ENCODE results near the gene CTBS. TPM values are rescaled to one million over a fixed set of nuclear protein-coding genes. Genes with fewer than 3 reads are reported as not detected.

CTBS gene
- total RNA-seq, 2 experiments from 2014 or later = 13.5 to 18.3 TPM

DNA sequence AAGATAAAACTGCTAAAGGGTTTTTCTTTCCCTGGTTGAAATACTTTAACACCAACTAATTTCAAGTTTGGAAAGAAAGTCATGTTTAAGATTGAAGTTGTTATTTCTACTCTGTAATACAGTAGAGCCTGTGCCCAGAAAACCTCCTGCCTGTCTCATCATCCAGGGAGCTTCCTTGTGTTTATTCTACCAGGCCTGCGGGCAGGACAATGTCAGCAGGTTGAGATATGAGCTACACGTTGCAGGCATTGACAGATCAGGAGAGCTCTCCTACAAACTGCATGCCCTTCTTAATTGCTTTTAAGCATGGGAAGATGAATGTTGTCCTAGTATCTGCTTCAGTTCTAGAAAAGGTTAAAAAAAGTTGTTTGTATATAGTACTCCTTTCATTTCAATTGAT, 43.1 kb upstream of the CTBS start:
- peaks cover 15% of the 10 kb centered on the region for H3K9me3 Mint-ChIP-seq
- TF ChIP-seq, protein P1, sequence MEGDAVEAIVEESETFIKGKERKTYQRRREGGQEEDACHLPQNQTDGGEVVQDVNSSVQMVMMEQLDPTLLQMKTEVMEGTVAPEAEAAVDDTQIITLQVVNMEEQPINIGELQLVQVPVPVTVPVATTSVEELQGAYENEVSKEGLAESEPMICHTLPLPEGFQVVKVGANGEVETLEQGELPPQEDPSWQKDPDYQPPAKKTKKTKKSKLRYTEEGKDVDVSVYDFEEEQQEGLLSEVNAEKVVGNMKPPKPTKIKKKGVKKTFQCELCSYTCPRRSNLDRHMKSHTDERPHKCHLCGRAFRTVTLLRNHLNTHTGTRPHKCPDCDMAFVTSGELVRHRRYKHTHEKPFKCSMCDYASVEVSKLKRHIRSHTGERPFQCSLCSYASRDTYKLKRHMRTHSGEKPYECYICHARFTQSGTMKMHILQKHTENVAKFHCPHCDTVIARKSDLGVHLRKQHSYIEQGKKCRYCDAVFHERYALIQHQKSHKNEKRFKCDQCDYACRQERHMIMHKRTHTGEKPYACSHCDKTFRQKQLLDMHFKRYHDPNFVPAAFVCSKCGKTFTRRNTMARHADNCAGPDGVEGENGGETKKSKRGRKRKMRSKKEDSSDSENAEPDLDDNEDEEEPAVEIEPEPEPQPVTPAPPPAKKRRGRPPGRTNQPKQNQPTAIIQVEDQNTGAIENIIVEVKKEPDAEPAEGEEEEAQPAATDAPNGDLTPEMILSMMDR (IDR thresholded peaks at IDR 0.05) = no peak
- peaks cover 23% of the 10 kb centered on the region for H3K4me1 Mint-ChIP-seq (ENCODE audit: low read depth)
- intact Hi-C loops (cut with micrococcal nuclease) = loop anchor here (5.0 kb wide), 2 partner anchors 45 to 475 kb away; partner anchors contain the start of genes CTBS and PRKACB
- H3K27ac Mint-ChIP-seq = no peak overlapping the region
- no peaks in the 10 kb centered on the region for H3K27me3 Mint-ChIP-seq
- ChIA-PET POLR2A (no interaction called here), CTCF (interaction anchor here (1.0 kb wide), 1 partner anchor 175 kb away, joined by 3 read pairs; no protein-coding TSS in a partner anchor)
- peaks cover 7% of the 10 kb centered on the region for H3K36me3 Mint-ChIP-seq (ENCODE audit: low read depth)
- ATAC-seq (no peak), DNase-seq (no peak)
- no peak overlapping the region for H3K4me3 Mint-ChIP-seq

DNA sequence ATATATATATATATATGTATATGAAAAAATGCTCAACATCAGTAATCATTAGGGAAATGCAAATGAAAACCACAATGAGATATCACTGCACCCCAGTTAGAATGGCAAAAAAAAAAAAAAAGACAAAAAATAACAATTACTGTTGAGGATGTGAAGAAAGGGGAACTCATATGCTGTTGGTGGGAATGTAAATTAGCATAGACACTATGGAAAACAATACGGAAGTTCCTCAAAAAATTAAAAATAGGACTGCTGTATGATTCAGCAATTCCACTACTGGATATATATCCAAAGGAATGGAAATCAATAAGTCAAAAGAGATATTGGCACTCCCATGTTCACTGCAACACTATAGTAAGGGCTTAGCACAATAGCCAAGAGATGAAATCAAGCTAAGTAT, 41.5 kb upstream of the CTBS start:
- intact Hi-C loops (cut with micrococcal nuclease) = loop anchor here (5.0 kb wide), 2 partner anchors 43 to 473 kb away; partner anchors contain the start of genes CTBS and PRKACB
- ATAC-seq (no peak), DNase-seq (no peak)
- H3K27ac Mint-ChIP-seq = no peak overlapping the region
- H3K4me3 Mint-ChIP-seq = no peak overlapping the region
- H3K27me3 Mint-ChIP-seq = no peaks in the 10 kb centered on the region
- H3K4me1 Mint-ChIP-seq (ENCODE audit: low read depth) = peaks cover 26% of the 10 kb centered on the region
- peaks cover 9% of the 10 kb centered on the region for H3K36me3 Mint-ChIP-seq (ENCODE audit: low read depth)
- TF ChIP-seq, protein P1 (IDR thresholded peaks at IDR 0.05) = no peak
- CTCF ChIA-PET = no interaction called here
- H3K9me3 Mint-ChIP-seq = peaks cover 15% of the 10 kb centered on the region
- POLR2A ChIA-PET = no interaction called here

DNA sequence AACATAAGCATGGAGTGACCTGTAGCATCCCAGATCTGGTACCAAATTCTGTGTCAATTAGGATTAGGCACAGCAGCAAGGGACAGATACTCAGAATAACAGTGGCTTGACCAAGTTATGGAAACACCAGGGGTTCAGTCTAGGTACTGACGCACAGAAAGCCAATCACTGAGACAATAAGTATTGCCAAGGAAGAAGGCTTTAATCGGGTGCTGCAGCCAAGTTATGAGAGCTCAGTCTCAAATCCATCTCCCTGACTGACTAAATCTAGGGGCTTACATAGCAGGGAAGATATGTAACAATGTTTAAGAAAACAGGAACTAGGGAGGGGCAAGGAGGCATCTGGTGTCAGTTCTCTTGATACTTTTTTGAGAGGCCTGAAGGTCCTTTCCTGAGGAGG, 39.6 kb upstream of the CTBS start:
- ChIA-PET CTCF (interaction anchor here (1.1 to 1.4 kb wide), 2 partner anchors 21 to 38 kb away, joined by 3 to 4 read pairs; no protein-coding TSS in a partner anchor), POLR2A (interaction anchor here (0.8 kb wide), 1 partner anchor 70 kb away, joined by 3 read pairs; no protein-coding TSS in a partner anchor)
- no peak for ATAC-seq
- DNase-seq = no peak
- H3K9me3 Mint-ChIP-seq = peaks cover 15% of the 10 kb centered on the region
- peaks cover 9% of the 10 kb centered on the region for H3K36me3 Mint-ChIP-seq (ENCODE audit: low read depth)
- H3K27me3 Mint-ChIP-seq = no peaks in the 10 kb centered on the region
- TF ChIP-seq, protein P1 (IDR thresholded peaks at IDR 0.05) = no peak
- peaks cover 13% of the 10 kb centered on the region for H3K4me1 Mint-ChIP-seq (ENCODE audit: low read depth)
- H3K4me3 Mint-ChIP-seq = no peak overlapping the region
- intact Hi-C loops (cut with micrococcal nuclease) = no loop called here
- no peak overlapping the region for H3K27ac Mint-ChIP-seq

DNA sequence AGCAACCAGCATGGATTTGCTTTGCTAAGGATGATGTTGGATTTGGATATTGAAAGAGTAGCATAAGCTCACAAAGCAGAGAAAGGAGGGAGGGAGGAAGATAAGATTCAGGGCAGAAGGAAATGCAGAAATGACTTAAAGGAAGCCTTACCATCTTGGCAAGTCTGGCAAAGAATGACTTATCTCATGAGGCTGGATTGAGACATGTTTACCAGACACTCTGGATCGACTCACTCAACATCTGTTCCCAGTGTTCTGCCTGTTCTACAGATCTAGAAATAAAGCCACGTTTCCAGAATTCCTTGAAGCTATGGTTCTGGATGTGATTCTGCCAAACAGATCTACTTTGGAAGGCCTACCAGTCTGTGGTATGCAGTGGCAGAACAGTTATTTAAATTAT, 38.8 kb upstream of the CTBS start:
- H3K27ac Mint-ChIP-seq = no peak overlapping the region
- no peaks in the 10 kb centered on the region for H3K27me3 Mint-ChIP-seq
- peaks cover 9% of the 10 kb centered on the region for H3K36me3 Mint-ChIP-seq (ENCODE audit: low read depth)
- intact Hi-C loops (cut with micrococcal nuclease) = no loop called here
- peaks cover 13% of the 10 kb centered on the region for H3K4me1 Mint-ChIP-seq (ENCODE audit: low read depth)
- H3K4me3 Mint-ChIP-seq = no peak overlapping the region
- H3K9me3 Mint-ChIP-seq = peaks cover 15% of the 10 kb centered on the region
- ChIA-PET POLR2A (no interaction called here), CTCF (interaction anchor here (1.4 kb wide), 1 partner anchor 38 kb away, joined by 4 read pairs; no protein-coding TSS in a partner anchor)
- DNase-seq (no peak), ATAC-seq (no peak)
- TF ChIP-seq, protein P1 (IDR thresholded peaks at IDR 0.05) = no peak

DNA sequence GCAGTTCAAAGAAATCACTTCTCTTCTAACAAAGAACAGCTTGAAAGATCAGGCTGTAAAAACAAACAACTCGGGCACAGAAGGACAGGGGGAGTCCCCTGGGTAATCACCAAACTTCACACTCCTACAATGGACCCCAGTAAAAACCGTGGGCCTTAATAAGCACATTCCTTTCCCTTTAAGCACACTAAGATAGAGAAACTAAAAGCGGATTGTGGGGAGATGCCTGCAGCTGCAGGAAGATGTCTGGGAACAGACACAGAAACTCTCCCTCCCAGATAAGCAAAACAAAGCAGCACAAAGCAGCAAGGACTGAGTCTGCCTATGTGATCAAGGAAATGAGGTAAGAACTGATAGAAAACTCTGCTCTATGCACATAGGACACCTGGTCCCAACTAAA, 37.6 kb upstream of the CTBS start:
- ChIA-PET CTCF (interaction anchor here (1.0 kb wide), 1 partner anchor 9 kb away, joined by 8 read pairs; no protein-coding TSS in a partner anchor), POLR2A (interaction anchor here (0.6 to 1.0 kb wide), 2 partner anchors 20 to 463 kb away, joined by 3 to 4 read pairs; no protein-coding TSS in a partner anchor)
- peaks cover 9% of the 10 kb centered on the region for H3K36me3 Mint-ChIP-seq (ENCODE audit: low read depth)
- DNase-seq = no peak
- peaks cover 13% of the 10 kb centered on the region for H3K4me1 Mint-ChIP-seq (ENCODE audit: low read depth)
- H3K9me3 Mint-ChIP-seq = peaks cover 15% of the 10 kb centered on the region
- peak overlapping the region; percentile 52 for H3K27ac Mint-ChIP-seq
- TF ChIP-seq, protein P1 (IDR thresholded peaks at IDR 0.05) = no peak
- intact Hi-C loops (cut with micrococcal nuclease) = no loop called here
- no peaks in the 10 kb centered on the region for H3K27me3 Mint-ChIP-seq
- peak; percentile 70 for ATAC-seq
- H3K4me3 Mint-ChIP-seq = no peak overlapping the region
